ENCODE results near the gene DYNC2LI1.

DNA sequence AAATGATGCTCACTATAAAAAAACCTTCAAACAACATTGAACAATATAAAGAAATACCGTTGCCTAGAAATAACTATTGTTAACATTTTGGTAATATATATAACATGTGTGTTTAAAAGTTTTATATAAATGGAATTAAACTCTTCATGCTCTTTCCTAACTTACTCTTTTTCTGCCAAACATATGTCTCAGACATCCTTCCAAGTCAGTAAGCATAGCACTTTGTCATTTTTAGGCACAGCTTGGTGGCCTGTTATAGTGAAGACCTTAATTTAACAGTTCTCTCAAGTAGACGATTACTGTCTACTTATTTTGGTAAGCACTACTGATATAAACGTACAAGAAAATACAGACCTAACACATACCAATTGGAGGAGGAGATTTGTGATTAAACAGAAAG, 40.9 kb downstream of the DYNC2LI1 start:
- TF ChIP-seq, protein P1, sequence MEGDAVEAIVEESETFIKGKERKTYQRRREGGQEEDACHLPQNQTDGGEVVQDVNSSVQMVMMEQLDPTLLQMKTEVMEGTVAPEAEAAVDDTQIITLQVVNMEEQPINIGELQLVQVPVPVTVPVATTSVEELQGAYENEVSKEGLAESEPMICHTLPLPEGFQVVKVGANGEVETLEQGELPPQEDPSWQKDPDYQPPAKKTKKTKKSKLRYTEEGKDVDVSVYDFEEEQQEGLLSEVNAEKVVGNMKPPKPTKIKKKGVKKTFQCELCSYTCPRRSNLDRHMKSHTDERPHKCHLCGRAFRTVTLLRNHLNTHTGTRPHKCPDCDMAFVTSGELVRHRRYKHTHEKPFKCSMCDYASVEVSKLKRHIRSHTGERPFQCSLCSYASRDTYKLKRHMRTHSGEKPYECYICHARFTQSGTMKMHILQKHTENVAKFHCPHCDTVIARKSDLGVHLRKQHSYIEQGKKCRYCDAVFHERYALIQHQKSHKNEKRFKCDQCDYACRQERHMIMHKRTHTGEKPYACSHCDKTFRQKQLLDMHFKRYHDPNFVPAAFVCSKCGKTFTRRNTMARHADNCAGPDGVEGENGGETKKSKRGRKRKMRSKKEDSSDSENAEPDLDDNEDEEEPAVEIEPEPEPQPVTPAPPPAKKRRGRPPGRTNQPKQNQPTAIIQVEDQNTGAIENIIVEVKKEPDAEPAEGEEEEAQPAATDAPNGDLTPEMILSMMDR (conservative IDR thresholded peaks at IDR 0.05 in 1 of 2, IDR thresholded peaks at IDR 0.05 in 1 of 2; ENCODE audit: extremely low read depth in 1 of 2, insufficient read depth in 1 of 2, low read depth in 1 of 2, low read length in 2 of 2): no peak
- TF ChIP-seq EZH2 (IDR thresholded peaks at IDR 0.05; ENCODE audit: borderline replicate concordance, low read length): no peak

Measured in mammary epithelial cell (primary cell).